Hematopoietic multipotent progenitor cell treated with erythropoietin and hydrocortisone succinate and interleukin-3 and kit ligand, for 17 days (in vitro differentiated cells): ENCODE data around the gene PDLIM1.
"Not testable (repeated sequence)": the region's sequence is repeated elsewhere in the genome, so short reads cannot be mapped to it uniquely, and the experiment has no call there.

Source experiments
- DNase-seq: peaks from one replicate; pipeline ENCODE4 v3.0.0-alpha.2; 2015; ENCODE audit warnings: low spot score

The PDLIM1 gene

GRCh38 chr10:95240811-95241210 is 50.0 kb downstream of the PDLIM1 start:
- no peak for DNase-seq

GRCh38 chr10:95240096-95240495 is 50.7 kb downstream of the PDLIM1 start:
- DNase-seq: not testable (repeated sequence)

GRCh38 chr10:95237376-95238170 is 53.2 kb downstream of the PDLIM1 start:
- DNase-seq: no peak

- no peak for DNase-seq
Measured at GRCh38 chr10:95236068-95236903, 54.5 kb downstream of the PDLIM1 start.

GRCh38 chr10:95235676-95236067 is 55.1 kb downstream of the PDLIM1 start:
- no peak for DNase-seq

GRCh38 chr10:95234951-95235350 is 55.9 kb downstream of the PDLIM1 start:
- no peak for DNase-seq

- DNase-seq: no peak
Measured at GRCh38 chr10:95233377-95234034, 57.3 kb downstream of the PDLIM1 start.

- not testable (repeated sequence) for DNase-seq
Measured at GRCh38 chr10:95230677-95231586, 59.9 kb downstream of the PDLIM1 start.

- DNase-seq: no peak
Measured at GRCh38 chr10:95229724-95230627, 60.8 kb downstream of the PDLIM1 start.

GRCh38 chr10:95228934-95229723 is 61.7 kb downstream of the PDLIM1 start:
- not testable (repeated sequence) for DNase-seq

GRCh38 chr10:95225136-95225535 is 65.7 kb downstream of the PDLIM1 start:
- no peak for DNase-seq

- DNase-seq: no peak
Measured at GRCh38 chr10:95221124-95221523, 69.7 kb downstream of the PDLIM1 start.

GRCh38 chr10:95220539-95220938 is 70.3 kb downstream of the PDLIM1 start:
- no peak for DNase-seq

- DNase-seq: no peak
Measured at GRCh38 chr10:95217476-95217875, 73.3 kb downstream of the PDLIM1 start.

GRCh38 chr10:95214793-95215192 is 76.0 kb downstream of the PDLIM1 start:
- no peak for DNase-seq

GRCh38 chr10:95214369-95214768 is 76.4 kb downstream of the PDLIM1 start:
- no peak for DNase-seq

- DNase-seq: no peak
Measured at GRCh38 chr10:95211606-95212279, 79.1 kb downstream of the PDLIM1 start.

- no peak for DNase-seq
Measured at GRCh38 chr10:95209509-95210127, 81.2 kb downstream of the PDLIM1 start.
